GM06990 (cell line): ENCODE data around the gene NMNAT2.

ENCODE experiments used
- DNase-seq: peaks from one replicate; pipeline ENCODE4 v3.0.0-alpha.2; 2011; ENCODE audit not compliant: insufficient read length; ENCODE audit errors: extremely low read depth
- H3K27me3 ChIP-seq: replicated peaks from 2 replicates; pipeline ENCODE4 v1.6.0; 2011; ENCODE audit warnings: low read length; ENCODE audit not compliant: control insufficient read depth, insufficient read depth
- H3K36me3 ChIP-seq: 2 replicates; pipeline ENCODE4 v1.5.1; 2011; ENCODE audit warnings: low read length; ENCODE audit not compliant: control insufficient read depth, insufficient read depth
- H3K4me3 ChIP-seq: replicated peaks from 2 replicates; pipeline ENCODE4 v1.5.1; 2011; ENCODE audit warnings: low read depth, mild to moderate bottlenecking, control low read depth, low read length
- CTCF ChIP-seq: IDR thresholded peaks from 2 replicates; pipeline ENCODE4 v1.5.1; 2011; ENCODE audit warnings: low read length, control low read depth, mild to moderate bottlenecking, inconsistent platforms; ENCODE audit not compliant: insufficient read depth, poor library complexity, severe bottlenecking

The NMNAT2 gene

GRCh38 chr1:183460596-183460995 is 42.4 kb upstream of the NMNAT2 start:
- TF ChIP-seq CTCF, result no peak

GRCh38 chr1:183457449-183457848 is 39.3 kb upstream of the NMNAT2 start:
- H3K36me3 ChIP-seq, result no peaks in the 10 kb centered on the region
- no peak for TF ChIP-seq CTCF
- no peak for DNase-seq

More at GRCh38 chr1:183460596-183460995, 42.4 kb upstream of the NMNAT2 start:
- Histone ChIP-seq H3K4me3 (no peak overlapping the region), H3K36me3 (no peaks in the 10 kb centered on the region), H3K27me3 (no peaks in the 10 kb centered on the region)
- DNase-seq, result no peak

GRCh38 chr1:183456826-183457225 is 38.6 kb upstream of the NMNAT2 start:
- no peak for DNase-seq
- no peaks in the 10 kb centered on the region for H3K36me3 ChIP-seq
- TF ChIP-seq CTCF, result no peak
- H3K27me3 ChIP-seq, result no peaks in the 10 kb centered on the region
- H3K4me3 ChIP-seq, result no peak overlapping the region

More at GRCh38 chr1:183457449-183457848, 39.3 kb upstream of the NMNAT2 start:
- no peaks in the 10 kb centered on the region for H3K27me3 ChIP-seq
- H3K4me3 ChIP-seq, result no peak overlapping the region

GRCh38 chr1:183454377-183454776 is 36.2 kb upstream of the NMNAT2 start:
- no peaks in the 10 kb centered on the region for H3K27me3 ChIP-seq
- no peak for TF ChIP-seq CTCF
- no peaks in the 10 kb centered on the region for H3K36me3 ChIP-seq
- no peak for DNase-seq
- H3K4me3 ChIP-seq, result no peak overlapping the region

- Histone ChIP-seq H3K36me3 (no peaks in the 10 kb centered on the region), H3K27me3 (no peaks in the 10 kb centered on the region), H3K4me3 (no peak overlapping the region)
- no peak for TF ChIP-seq CTCF
- DNase-seq, result no peak
Observed at GRCh38 chr1:183450093-183450492, 31.9 kb upstream of the NMNAT2 start.

GRCh38 chr1:183449223-183449770 is 31.1 kb upstream of the NMNAT2 start:
- TF ChIP-seq CTCF, result no peak
- Histone ChIP-seq H3K27me3 (no peaks in the 10 kb centered on the region), H3K36me3 (no peaks in the 10 kb centered on the region), H3K4me3 (no peak overlapping the region)
- no peak for DNase-seq
